Measurements from ENCODE around the gene C17orf67.

Gene C17orf67

GRCh38 chr17:56879280-56879679 is 45.6 kb upstream of the C17orf67 start:
- no peak for TF ChIP-seq CTCF (IDR thresholded peaks at IDR 0.05)
- Histone ChIP-seq H2AFZ (no peak overlapping the region), H3K4me1 (no peaks in the 10 kb centered on the region), H3K9ac (no peak overlapping the region), H3K4me2 (ENCODE audit: low read length) (no peak overlapping the region), H3K27ac (no peak overlapping the region), H3K4me3 (ENCODE audit: low read depth, low read length) (no peak overlapping the region), H3K9me3 (ENCODE audit: control insufficient read depth, low read length) (no peaks in the 10 kb centered on the region), H3K27me3 (ENCODE audit: control insufficient read depth, insufficient read depth, low read length) (no peaks in the 10 kb centered on the region), H3K79me2 (no peaks in the 10 kb centered on the region), H3K36me3 (ENCODE audit: control insufficient read depth, insufficient read depth, low read length) (no peaks in the 10 kb centered on the region)

- Histone ChIP-seq H3K9me3 (ENCODE audit: control insufficient read depth, low read length) (no peaks in the 10 kb centered on the region), H3K4me1 (no peaks in the 10 kb centered on the region), H3K27ac (no peak overlapping the region), H3K79me2 (no peaks in the 10 kb centered on the region), H3K4me3 (ENCODE audit: low read depth, low read length) (no peak overlapping the region), H3K27me3 (ENCODE audit: control insufficient read depth, insufficient read depth, low read length) (no peaks in the 10 kb centered on the region), H3K4me2 (ENCODE audit: low read length) (no peak overlapping the region), H3K36me3 (ENCODE audit: control insufficient read depth, insufficient read depth, low read length) (no peaks in the 10 kb centered on the region), H3K9ac (no peak overlapping the region), H2AFZ (no peak overlapping the region)
- no peak for TF ChIP-seq CTCF (IDR thresholded peaks at IDR 0.05)
These were observed 43.1 kb upstream of the C17orf67 start for GRCh38 chr17:56876766-56877179.

GRCh38 chr17:56870081-56870651 is 36.4 kb upstream of the C17orf67 start:
- Histone ChIP-seq H3K79me2 (no peaks in the 10 kb centered on the region), H3K4me3 (ENCODE audit: low read depth, low read length) (no peak overlapping the region), H3K9ac (no peak overlapping the region), H3K27ac (no peak overlapping the region), H2AFZ (no peak overlapping the region), H3K4me1 (no peaks in the 10 kb centered on the region), H3K4me2 (ENCODE audit: low read length) (no peak overlapping the region), H3K9me3 (ENCODE audit: control insufficient read depth, low read length) (no peaks in the 10 kb centered on the region), H3K27me3 (ENCODE audit: control insufficient read depth, insufficient read depth, low read length) (no peaks in the 10 kb centered on the region), H3K36me3 (ENCODE audit: control insufficient read depth, insufficient read depth, low read length) (no peaks in the 10 kb centered on the region)
- TF ChIP-seq CTCF (IDR thresholded peaks at IDR 0.05) = no peak

GRCh38 chr17:56868716-56869115 is 35.0 kb upstream of the C17orf67 start:
- no peak overlapping the region for H3K9ac ChIP-seq
- H3K79me2 ChIP-seq = no peaks in the 10 kb centered on the region
- TF ChIP-seq CTCF (IDR thresholded peaks at IDR 0.05) = no peak
- no peaks in the 10 kb centered on the region for H3K27me3 ChIP-seq (ENCODE audit: control insufficient read depth, insufficient read depth, low read length)
- H3K4me2 ChIP-seq (ENCODE audit: low read length) = no peak overlapping the region
- H3K9me3 ChIP-seq (ENCODE audit: control insufficient read depth, low read length) = no peaks in the 10 kb centered on the region
- H3K4me1 ChIP-seq = no peaks in the 10 kb centered on the region
- no peak overlapping the region for H3K4me3 ChIP-seq (ENCODE audit: low read depth, low read length)
- no peak overlapping the region for H2AFZ ChIP-seq
- no peak overlapping the region for H3K27ac ChIP-seq
- no peaks in the 10 kb centered on the region for H3K36me3 ChIP-seq (ENCODE audit: control insufficient read depth, insufficient read depth, low read length)

DNA sequence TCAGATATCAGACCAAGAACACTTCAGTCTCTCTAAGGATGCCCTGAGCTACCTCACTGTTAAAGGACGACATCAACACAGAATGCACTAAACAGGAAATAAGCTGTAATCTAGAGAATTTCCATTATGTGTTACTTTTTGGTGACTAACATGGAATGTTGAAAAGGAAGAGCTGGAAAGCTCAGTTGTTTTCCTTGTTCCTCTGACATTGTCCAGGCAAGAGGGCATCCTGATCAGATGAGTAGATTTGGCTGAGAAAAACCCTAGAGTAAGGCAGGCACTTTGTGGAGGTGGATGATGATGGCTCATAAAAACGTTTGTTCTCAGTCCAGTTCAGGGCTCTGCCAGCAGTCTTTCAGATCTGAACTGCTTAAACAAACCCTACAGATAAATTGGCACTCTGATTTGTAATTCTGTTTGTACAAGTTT is 34.2 kb upstream of the C17orf67 start:
- H3K36me3 ChIP-seq (ENCODE audit: control insufficient read depth, insufficient read depth, low read length) = no peaks in the 10 kb centered on the region
- no peak overlapping the region for H2AFZ ChIP-seq
- no peak overlapping the region for H3K4me2 ChIP-seq (ENCODE audit: low read length)
- H3K9me3 ChIP-seq (ENCODE audit: control insufficient read depth, low read length) = no peaks in the 10 kb centered on the region
- no peaks in the 10 kb centered on the region for H3K4me1 ChIP-seq
- TF ChIP-seq CTCF (IDR thresholded peaks at IDR 0.05) = no peak
- no peak overlapping the region for H3K4me3 ChIP-seq (ENCODE audit: low read depth, low read length)
- no peak overlapping the region for H3K27ac ChIP-seq
- H3K9ac ChIP-seq = no peak overlapping the region
- no peaks in the 10 kb centered on the region for H3K27me3 ChIP-seq (ENCODE audit: control insufficient read depth, insufficient read depth, low read length)
- no peaks in the 10 kb centered on the region for H3K79me2 ChIP-seq
